Measurements from ENCODE around the gene CLMN. TPM values are rescaled to one million over a fixed set of nuclear protein-coding genes. Genes with fewer than 3 reads are reported as not detected.

The CLMN gene
- total RNA-seq, 1 experiment from 2014 or later: 33.4 TPM

GRCh38 chr14:95195031-95195430 is 124.7 kb downstream of the CLMN start (continued):
- TF ChIP-seq REST (IDR thresholded peaks at IDR 0.05; ENCODE audit: low read depth): no peak

- Histone ChIP-seq H3K4me1 (ENCODE audit: control insufficient read depth in 1 of 2, insufficient read depth in 2 of 2, low read length in 2 of 2) (peaks cover 3 to 14% of the 10 kb centered on the region in 2 experiments; a peak in 3 of 4 replicates), H3K27me3 (ENCODE audit: insufficient read depth, low read length) (no peaks in the 10 kb centered on the region), H3K36me3 (ENCODE audit: control insufficient read depth in 1 of 2, insufficient read depth in 2 of 2, low read length in 2 of 2) (no peaks in the 10 kb centered on the region), H3K4me3 (replicated peaks in 1 of 2; ENCODE audit: low read depth in 1 of 2, low read length in 2 of 2) (no peak overlapping the region), H3K9me3 (ENCODE audit: control insufficient read depth in 1 of 2, insufficient read depth in 1 of 2, low read depth in 1 of 2, low read length in 2 of 2) (no peaks in the 10 kb centered on the region), H3K9me2 (ENCODE audit: insufficient read depth) (no peaks in the 10 kb centered on the region), H3K4me2 (ENCODE audit: low read length) (no peak overlapping the region), H4K20me1 (ENCODE audit: insufficient read depth) (no peaks in the 10 kb centered on the region), H3K9ac (ENCODE audit: low read length) (no peak overlapping the region), H3K79me2 (ENCODE audit: insufficient read depth, low read length) (no peaks in the 10 kb centered on the region), H2AFZ (ENCODE audit: low read depth, low read length, poor library complexity, severe bottlenecking) (no peak overlapping the region), H3K27ac (ENCODE audit: low read depth, low read length) (no peak overlapping the region)
- ATAC-seq: no peak
- ChIA-PET POLR2A (no interaction called here), CTCF (no interaction called here), RAD21 (ENCODE audit: low non-redundant PET in 1 of 2, low total read pairs in 2 of 2, uncharacterized antibody in 2 of 2, unreplicated experiment in 2 of 2) (no interaction called here)
- intact Hi-C loops (cut with micrococcal nuclease): no loop called here
- TF ChIP-seq SRF (IDR thresholded peaks at IDR 0.05; ENCODE audit: low read depth): no peak
- no peak for TF ChIP-seq EZH2phosphoT487 (IDR thresholded peaks at IDR 0.05; ENCODE audit: borderline replicate concordance)
- TF ChIP-seq, protein P1, sequence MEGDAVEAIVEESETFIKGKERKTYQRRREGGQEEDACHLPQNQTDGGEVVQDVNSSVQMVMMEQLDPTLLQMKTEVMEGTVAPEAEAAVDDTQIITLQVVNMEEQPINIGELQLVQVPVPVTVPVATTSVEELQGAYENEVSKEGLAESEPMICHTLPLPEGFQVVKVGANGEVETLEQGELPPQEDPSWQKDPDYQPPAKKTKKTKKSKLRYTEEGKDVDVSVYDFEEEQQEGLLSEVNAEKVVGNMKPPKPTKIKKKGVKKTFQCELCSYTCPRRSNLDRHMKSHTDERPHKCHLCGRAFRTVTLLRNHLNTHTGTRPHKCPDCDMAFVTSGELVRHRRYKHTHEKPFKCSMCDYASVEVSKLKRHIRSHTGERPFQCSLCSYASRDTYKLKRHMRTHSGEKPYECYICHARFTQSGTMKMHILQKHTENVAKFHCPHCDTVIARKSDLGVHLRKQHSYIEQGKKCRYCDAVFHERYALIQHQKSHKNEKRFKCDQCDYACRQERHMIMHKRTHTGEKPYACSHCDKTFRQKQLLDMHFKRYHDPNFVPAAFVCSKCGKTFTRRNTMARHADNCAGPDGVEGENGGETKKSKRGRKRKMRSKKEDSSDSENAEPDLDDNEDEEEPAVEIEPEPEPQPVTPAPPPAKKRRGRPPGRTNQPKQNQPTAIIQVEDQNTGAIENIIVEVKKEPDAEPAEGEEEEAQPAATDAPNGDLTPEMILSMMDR (IDR thresholded peaks at IDR 0.05 in 2 of 3, conservative IDR thresholded peaks at IDR 0.05 in 1 of 3; ENCODE audit: borderline replicate concordance in 1 of 3, insufficient read depth in 1 of 3, low read depth in 2 of 3, low read length in 2 of 3): no peak
- no peak for TF ChIP-seq ZFX (IDR thresholded peaks at IDR 0.05)
- TF ChIP-seq SIN3A (IDR thresholded peaks at IDR 0.05; ENCODE audit: low read depth): no peak
- no peak for TF ChIP-seq TCF7L2 (IDR thresholded peaks at IDR 0.05; ENCODE audit: borderline replicate concordance, extremely low read depth, insufficient read depth, insufficient read length)
- TF ChIP-seq REST (IDR thresholded peaks at IDR 0.05; ENCODE audit: low read depth): no peak
- no TSS peak for BruUV-seq (replicated peaks)
- DNase-seq (ENCODE audit: low read depth, low spot score): no peak
Observed at GRCh38 chr14:95193081-95193480, 126.6 kb downstream of the CLMN start.
